Ureter (tissue), 1 donor: ENCODE results near the gene DDX6. TPM values are rescaled to one million over a fixed set of nuclear protein-coding genes. Genes with fewer than 3 reads are reported as not detected.
"Not testable (repeated sequence)": the region's sequence is repeated elsewhere in the genome, so short reads cannot be mapped to it uniquely, and the experiment has no call there.

Source experiments
- DNase-seq: peaks from one replicate; pipeline ENCODE4 v3.0.0-alpha.2; 2020; ENCODE audit warnings: low spot score
- total RNA-seq: library from RNA; stranded (reverse); gene quantifications from one replicate; pipeline ENCODE4 v1.2.4, GENCODE V29; 2023
- donor health status: DM: yes; HTN: yes; CAD: no.

The DDX6 gene
- total RNA-seq, 1 donor from 2014 or later = 174 TPM

- no peak for DNase-seq
Observed at GRCh38 chr11:118740892-118741291, 50.1 kb downstream of the DDX6 start.

GRCh38 chr11:118735203-118735602, 55.8 kb downstream of the DDX6 start:
- no peak for DNase-seq

- DNase-seq = no peak
Observed at GRCh38 chr11:118734031-118734430, 56.9 kb downstream of the DDX6 start.

GRCh38 chr11:118729753-118730152, 61.2 kb downstream of the DDX6 start:
- not testable (repeated sequence) for DNase-seq

- DNase-seq = not testable (repeated sequence)
Observed at GRCh38 chr11:118728112-118728511, 62.9 kb downstream of the DDX6 start.

GRCh38 chr11:118727721-118728066, 63.3 kb downstream of the DDX6 start:
- not testable (repeated sequence) for DNase-seq

- not testable (repeated sequence) for DNase-seq
Observed at GRCh38 chr11:118727001-118727720, 63.8 kb downstream of the DDX6 start.

GRCh38 chr11:118721478-118722015, 69.4 kb downstream of the DDX6 start:
- DNase-seq = not testable (repeated sequence)

GRCh38 chr11:118720740-118721139, 70.2 kb downstream of the DDX6 start:
- DNase-seq = not testable (repeated sequence)

- DNase-seq = not testable (repeated sequence)
Observed at GRCh38 chr11:118720078-118720477, 70.9 kb downstream of the DDX6 start.

GRCh38 chr11:118718562-118718961, 72.4 kb downstream of the DDX6 start:
- DNase-seq = not testable (repeated sequence)

GRCh38 chr11:118717733-118718132, 73.2 kb downstream of the DDX6 start:
- DNase-seq = not testable (repeated sequence)

- DNase-seq = not testable (repeated sequence)
Observed at GRCh38 chr11:118717221-118717620, 73.7 kb downstream of the DDX6 start.

GRCh38 chr11:118715837-118716260, 75.1 kb downstream of the DDX6 start:
- no peak for DNase-seq

GRCh38 chr11:118715245-118715831, 75.6 kb downstream of the DDX6 start:
- DNase-seq = no peak

GRCh38 chr11:118714816-118715215, 76.1 kb downstream of the DDX6 start:
- no peak for DNase-seq

- DNase-seq = not testable (repeated sequence)
Observed at GRCh38 chr11:118714416-118714815, 76.5 kb downstream of the DDX6 start.

- no peak for DNase-seq
Observed at GRCh38 chr11:118708296-118708695, 82.7 kb downstream of the DDX6 start.

GRCh38 chr11:118706546-118706825, 84.5 kb downstream of the DDX6 start:
- DNase-seq = no peak

GRCh38 chr11:118705791-118706545, 85.0 kb downstream of the DDX6 start:
- DNase-seq = no peak

GRCh38 chr11:118705111-118705741, 85.7 kb downstream of the DDX6 start:
- DNase-seq = no peak

- no peak for DNase-seq
Observed at GRCh38 chr11:118703563-118704106, 87.3 kb downstream of the DDX6 start.
